Neural progenitor cell (in vitro differentiated cells): ENCODE measurements around the gene ANAPC1. TPM values are rescaled to one million over a fixed set of nuclear protein-coding genes. Genes with fewer than 3 reads are reported as not detected.

Experiments
- microRNA-seq: library from miRNA; unstranded; fragments of <30 nt; microRNA quantifications from one replicate; pipeline ENCODE4, GENCODE V29; 2016
- small RNA-seq: library from RNA; depleted of rRNA; stranded (forward); fragments of <200 nt; gene quantifications from one replicate; pipeline ENCODE3, GENCODE V24; 2015
- total RNA-seq: library from RNA; depleted of rRNA; stranded (reverse); fragments of >200 nt; gene quantifications from 2 replicates; pipeline ENCODE4 v1.2.3, GENCODE V29; 2015; ENCODE audit warnings: low replicate concordance

ANAPC1 gene
- total RNA-seq, 1 donor from 2014 or later, result 50.9 TPM

Small RNA genes within 50 kb of the gene (microRNA-seq; reads per million reads assigned to microRNA genes)
- not detected for gene MIR4771-2

Small RNA genes within 50 kb of the gene (small RNA-seq; reads per million reads assigned to genes)
- gene MIR4771-2 (not detected), gene RN7SL297P (not detected)

Other genes starting within 250 kb of the ANAPC1 start
- 4.6 and 6.1 TPM in 2 replicates for gene MERTK, start 14.4 kb upstream of the ANAPC1 start, total RNA-seq
- gene TMEM87B, start 171.1 kb upstream of the ANAPC1 start, total RNA-seq, result 16.0 and 34.4 TPM in 2 replicates